ENCODE results near the gene DAB1. TPM values are rescaled to one million over a fixed set of nuclear protein-coding genes. Genes with fewer than 3 reads are reported as not detected.

Gene DAB1
- total RNA-seq, 1 donor from 2014 or later, result 1.9 TPM

DNA sequence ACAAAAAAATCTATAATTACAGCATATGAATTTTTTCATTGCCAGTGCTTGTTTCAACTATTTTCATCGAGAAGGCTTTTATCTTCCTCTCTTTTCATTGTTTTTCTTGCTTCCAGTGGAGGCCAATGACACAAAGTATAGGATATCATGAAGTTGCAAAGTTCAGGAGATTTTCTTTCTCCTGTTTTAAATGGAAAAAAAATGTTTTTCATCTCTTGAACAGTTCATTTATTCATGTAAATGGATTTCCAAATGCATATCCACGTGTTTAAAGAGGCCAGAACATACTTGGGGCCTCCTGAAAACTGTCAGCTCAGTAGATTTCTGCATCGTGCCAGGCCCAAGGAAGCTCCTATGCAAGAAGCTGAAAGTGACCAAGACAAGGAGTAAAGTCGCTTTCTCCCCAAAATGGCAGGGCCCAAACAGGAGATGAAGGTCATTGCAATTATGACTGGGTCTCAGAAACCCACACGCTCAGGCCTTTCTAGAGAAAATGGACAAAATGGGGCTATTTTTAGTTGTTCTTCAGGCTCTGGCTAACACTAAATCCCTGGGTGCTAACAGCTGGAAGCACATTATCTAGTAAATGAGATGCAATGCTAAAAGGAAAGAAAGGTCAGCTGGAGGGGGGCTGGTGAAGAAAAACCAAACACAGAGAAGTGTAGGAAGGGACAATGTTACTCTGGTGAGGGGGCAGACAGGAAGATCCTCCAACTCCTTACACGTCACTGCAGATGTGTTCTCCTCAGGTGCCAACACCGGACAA is 321.1 kb downstream of the DAB1 start:
- H3K4me3 Mint-ChIP-seq, result no peak overlapping the region
- H3K4me1 Mint-ChIP-seq, result no peaks in the 10 kb centered on the region
- no peaks in the 10 kb centered on the region for H3K9me3 Mint-ChIP-seq
- H3K27me3 Mint-ChIP-seq (ENCODE audit: low read depth), result peaks cover 3% of the 10 kb centered on the region
- no peaks in the 10 kb centered on the region for H3K36me3 Mint-ChIP-seq
- H3K27ac Mint-ChIP-seq, result no peak overlapping the region
- TF ChIP-seq CTCF (IDR thresholded peaks at IDR 0.05; ENCODE audit: unreplicated experiment), result no peak
- DNase-seq (ENCODE audit: low spot score in 2 of 2, unreplicated experiment in 2 of 2), result no peak

- Mint-ChIP-seq H3K27me3 (ENCODE audit: low read depth) (peaks cover 3% of the 10 kb centered on the region), H3K4me3 (no peak overlapping the region), H3K4me1 (no peaks in the 10 kb centered on the region), H3K36me3 (no peaks in the 10 kb centered on the region), H3K9me3 (no peaks in the 10 kb centered on the region), H3K27ac (no peak overlapping the region)
- DNase-seq (ENCODE audit: low spot score in 2 of 2, unreplicated experiment in 2 of 2), result no peak
- no peak for TF ChIP-seq CTCF (IDR thresholded peaks at IDR 0.05; ENCODE audit: unreplicated experiment)
Observed at GRCh38 chr1:57101209-57101608, 322.7 kb downstream of the DAB1 start.

- no peak overlapping the region for H3K4me3 Mint-ChIP-seq
- DNase-seq (ENCODE audit: low spot score in 2 of 2, unreplicated experiment in 2 of 2), result no peak
- H3K27me3 Mint-ChIP-seq (ENCODE audit: low read depth), result no peaks in the 10 kb centered on the region
- H3K27ac Mint-ChIP-seq, result no peak overlapping the region
- H3K9me3 Mint-ChIP-seq, result no peaks in the 10 kb centered on the region
- H3K4me1 Mint-ChIP-seq, result no peaks in the 10 kb centered on the region
- no peak for TF ChIP-seq CTCF (IDR thresholded peaks at IDR 0.05; ENCODE audit: unreplicated experiment)
- no peaks in the 10 kb centered on the region for H3K36me3 Mint-ChIP-seq
Observed at GRCh38 chr1:57094749-57095148, 329.1 kb downstream of the DAB1 start.

- Mint-ChIP-seq H3K9me3 (no peaks in the 10 kb centered on the region), H3K27ac (no peak overlapping the region), H3K36me3 (no peaks in the 10 kb centered on the region), H3K4me1 (no peaks in the 10 kb centered on the region), H3K4me3 (no peak overlapping the region), H3K27me3 (ENCODE audit: low read depth) (no peaks in the 10 kb centered on the region)
- TF ChIP-seq CTCF (IDR thresholded peaks at IDR 0.05; ENCODE audit: unreplicated experiment), result no peak
- no peak for DNase-seq (ENCODE audit: low spot score in 2 of 2, unreplicated experiment in 2 of 2)
Observed at GRCh38 chr1:57093122-57093521, 330.7 kb downstream of the DAB1 start.

DNA sequence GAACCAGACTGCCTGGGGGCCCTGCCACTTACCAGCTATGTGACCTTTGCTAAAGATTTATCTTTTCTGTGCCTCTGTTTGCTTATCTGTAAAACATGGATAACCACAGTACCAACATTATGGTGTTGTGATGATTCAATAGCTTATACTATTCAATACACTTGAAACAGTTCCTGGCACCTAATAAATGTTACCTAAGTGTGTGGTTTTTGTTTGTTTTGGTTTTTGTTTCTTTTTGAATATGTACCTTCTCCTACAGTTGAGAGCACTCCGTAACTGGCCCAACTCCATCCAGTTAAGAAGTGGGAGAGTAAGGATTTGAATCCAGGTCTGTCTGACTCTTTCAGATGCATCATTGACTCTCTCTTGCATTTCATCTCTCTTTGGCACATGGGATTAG is 332.2 kb downstream of the DAB1 start:
- no peak overlapping the region for H3K27ac Mint-ChIP-seq

More for the DNA sequence above, 332.2 kb downstream of the DAB1 start:
- DNase-seq (ENCODE audit: low spot score in 2 of 2, unreplicated experiment in 2 of 2), result no peak
- no peak overlapping the region for H3K4me3 Mint-ChIP-seq
- H3K4me1 Mint-ChIP-seq, result no peaks in the 10 kb centered on the region
- no peaks in the 10 kb centered on the region for H3K36me3 Mint-ChIP-seq
- TF ChIP-seq CTCF (IDR thresholded peaks at IDR 0.05; ENCODE audit: unreplicated experiment), result no peak
- peaks cover 4% of the 10 kb centered on the region for H3K27me3 Mint-ChIP-seq (ENCODE audit: low read depth)
- no peaks in the 10 kb centered on the region for H3K9me3 Mint-ChIP-seq
